ENCODE data around the gene NACC2.

- TF ChIP-seq CTCF (IDR thresholded peaks at IDR 0.05; ENCODE audit: extremely low read depth in 1 of 2, insufficient read depth in 1 of 2, low read depth in 1 of 2, low read length in 2 of 2) (no peak), GATA2 (IDR thresholded peaks at IDR 0.05; ENCODE audit: insufficient read depth, insufficient read length, low read depth, low read length) (no peak), POLR2A (IDR thresholded peaks at IDR 0.05; ENCODE audit: low read depth, low read length) (no peak)
These were observed 100.4 kb downstream of the NACC2 start for GRCh38 chr9:135994501-135995192.
